B cell (primary cell): Measurements from ENCODE around the gene USP7. TPM values are rescaled to one million over a fixed set of nuclear protein-coding genes. Genes with fewer than 3 reads are reported as not detected.

Experiments used
- ATAC-seq: fragments of 200-7000 bp; cut with Tn5 transposase; one replicate; pipeline ENCODE4 v1.10.0; 2021; ENCODE audit warnings: low read depth, mild to moderate bottlenecking, moderate number of reproducible peaks, moderate library complexity
- CTCF ChIA-PET: fragments of 350-600 bp; sonication (Branson Sonifier 250); formaldehyde crosslinking; loops from one replicate; lab custom pipeline; 2021; ENCODE audit warnings: antibody characterized with exemption, inconsistent platforms; lab: Charles Lee
- POLR2A ChIA-PET: fragments of 350-600 bp; sonication (Branson Sonifier 250); formaldehyde crosslinking; loops from one replicate; lab custom pipeline; 2021; ENCODE audit warnings: antibody characterized with exemption; lab: Charles Lee
- DNase-seq: peaks from one replicate; pipeline ENCODE4 v3.0.0; 2013
- H2AFZ ChIP-seq: 2 replicates; pipeline ENCODE4 v1.6.1; 2012; ENCODE audit warnings: mild to moderate bottlenecking, low read depth, low read length; ENCODE audit not compliant: insufficient read depth, poor library complexity, severe bottlenecking
- H3K27ac ChIP-seq, 2 donors: 1 replicate in 1 of 2; 2 replicates in 1 of 2; pipeline ENCODE4 v1.5.1; 2012 to 2013; ENCODE audit warnings: low read length in 2 of 2, mild to moderate bottlenecking in 2 of 2, moderate library complexity in 1 of 2
- H3K27me3 ChIP-seq, 4 experiments: fragments of 200-600 bp in 1 of 4; sonication (generic) in 1 of 4; replicated peaks in 1 of 4; 1 replicate in 2 of 4; 2 replicates in 2 of 4; pipeline versions ENCODE4 v1.6.1 to v1.7.0; 2013 to 2016; ENCODE audit warnings: low read length in 3 of 4, mild to moderate bottlenecking in 2 of 4, mixed read lengths in 1 of 4, moderate library complexity in 1 of 4; ENCODE audit not compliant: insufficient read depth in 4 of 4, control insufficient read depth in 3 of 4; ENCODE audit errors: control extremely low read depth in 1 of 4
- H3K36me3 ChIP-seq, 2 experiments: replicated peaks in 1 of 2; 1 replicate in 1 of 2; 2 replicates in 1 of 2; pipeline versions ENCODE4 v1.6.1 to v1.7.1; 2013; ENCODE audit warnings: low read length in 1 of 2; ENCODE audit not compliant: insufficient read depth in 2 of 2, control insufficient read depth in 1 of 2; ENCODE audit errors: control extremely low read depth in 1 of 2, extremely low read depth in 1 of 2
- H3K4me1 ChIP-seq, 2 donors: fragments of 200-600 bp in 1 of 2; sonication (generic) in 1 of 2; 1 replicate in 1 of 2; 2 replicates in 1 of 2; pipeline versions ENCODE4 v1.5.1 to v1.6.1; 2013 to 2017; ENCODE audit warnings: low read length in 2 of 2; ENCODE audit not compliant: control insufficient read depth in 2 of 2, insufficient read depth in 2 of 2
- H3K4me2 ChIP-seq: replicated peaks from 2 replicates; pipeline ENCODE3; 2012; ENCODE audit warnings: mild to moderate bottlenecking, low read depth, low read length; ENCODE audit not compliant: poor library complexity, severe bottlenecking
- H3K4me3 ChIP-seq, 5 experiments: fragments of 200-600 bp in 1 of 5; sonication (generic) in 1 of 5; 1 replicate in 3 of 5; 2 replicates in 2 of 5; pipeline versions ENCODE4 v1.5.1 to v1.7.0; 2011 to 2016; ENCODE audit warnings: low read length in 4 of 5, mild to moderate bottlenecking in 4 of 5, low read depth in 2 of 5, control low read depth in 1 of 5, moderate library complexity in 1 of 5; ENCODE audit not compliant: insufficient read depth in 1 of 5; ENCODE audit errors: control extremely low read depth in 1 of 5, extremely low read depth in 1 of 5
- H3K79me2 ChIP-seq: fragments of 200-600 bp; sonication (generic); one replicate; pipeline ENCODE4 v1.6.0; 2016; ENCODE audit warnings: low read length; ENCODE audit not compliant: control insufficient read depth, insufficient read depth
- H3K9ac ChIP-seq: fragments of 200-600 bp; sonication (generic); 2 replicates; pipeline ENCODE4 v1.6.1; 2017; ENCODE audit warnings: mild to moderate bottlenecking, low read length, moderate library complexity
- H3K9me3 ChIP-seq, 3 donors: one replicate each; pipeline versions ENCODE4 v1.6.1 to v1.7.1; 2013; ENCODE audit warnings: low read length in 2 of 3; ENCODE audit not compliant: control insufficient read depth in 2 of 3, insufficient read depth in 1 of 3; ENCODE audit errors: control extremely low read depth in 1 of 3
- H4K20me1 ChIP-seq: 2 replicates; pipeline ENCODE4 v1.6.0; 2012; ENCODE audit warnings: mild to moderate bottlenecking, low read length; ENCODE audit not compliant: insufficient read depth, control insufficient read depth, poor library complexity, severe bottlenecking
- H3K27ac Mint-ChIP-seq: one replicate; pipeline ENCODE4 v1.8.0; 2021; ENCODE audit warnings: mixed read lengths
- H3K27me3 Mint-ChIP-seq: one replicate; pipeline ENCODE4 v1.8.0; 2021; ENCODE audit warnings: mixed read lengths
- H3K4me1 Mint-ChIP-seq: one replicate; pipeline ENCODE4 v1.8.0; 2021; ENCODE audit warnings: mixed read lengths
- H3K4me3 Mint-ChIP-seq: one replicate; pipeline ENCODE4 v1.8.0; 2021; ENCODE audit warnings: mixed read lengths
- H3K9me3 Mint-ChIP-seq: one replicate; pipeline ENCODE4 v1.8.0; 2022; ENCODE audit warnings: mixed read lengths; ENCODE audit not compliant: insufficient read depth
- EZH2 ChIP-seq: IDR thresholded peaks from 2 replicates; pipeline ENCODE4 v1.6.1; 2012; ENCODE audit warnings: borderline replicate concordance, low read depth, mild to moderate bottlenecking, moderate library complexity, low read length; ENCODE audit not compliant: insufficient read depth, poor library complexity, severe bottlenecking
- WGBS: methylation state at CpG from one replicate; pipeline ENCODE4 v1.1.5; 2013; ENCODE audit warnings: missing lambda C conversion rate; ENCODE audit not compliant: insufficient coverage; 5-methylcytosine and 5-hydroxymethylcytosine counted together
- intact Hi-C: fragments of 100-400 bp; cut with micrococcal nuclease; formaldehyde crosslinking; loops from one replicate; pipeline ENCODE4 v1.10.0; 2022
- polyA plus RNA-seq: library from polyadenylated mRNA; depleted of rRNA; stranded (reverse); fragments of >200 nt; gene quantifications from 2 replicates; pipeline ENCODE4 v1.2.3, GENCODE V29; 2012
- total RNA-seq, 2 donors: library from RNA; stranded (reverse); fragments of 120-200 nt in 1 of 2; gene quantifications; 1 replicate in 1 of 2; 2 replicates in 1 of 2; pipeline versions ENCODE4 v1.2.3 to v1.2.4, GENCODE V29; 2013 to 2022
- TF ChIP-seq, protein P1 (sequence below): fragments of 200-600 bp; IDR thresholded peaks from one replicate; pipeline ENCODE4 v1.8.0; 2022; ENCODE audit warnings: antibody characterized with exemption, mild to moderate bottlenecking

The USP7 gene
- total and polyA plus RNA-seq, 2 donors (not counting 1 experiment from before 2014, with no cell fraction given) = 27.4 to 223 TPM

DNA sequence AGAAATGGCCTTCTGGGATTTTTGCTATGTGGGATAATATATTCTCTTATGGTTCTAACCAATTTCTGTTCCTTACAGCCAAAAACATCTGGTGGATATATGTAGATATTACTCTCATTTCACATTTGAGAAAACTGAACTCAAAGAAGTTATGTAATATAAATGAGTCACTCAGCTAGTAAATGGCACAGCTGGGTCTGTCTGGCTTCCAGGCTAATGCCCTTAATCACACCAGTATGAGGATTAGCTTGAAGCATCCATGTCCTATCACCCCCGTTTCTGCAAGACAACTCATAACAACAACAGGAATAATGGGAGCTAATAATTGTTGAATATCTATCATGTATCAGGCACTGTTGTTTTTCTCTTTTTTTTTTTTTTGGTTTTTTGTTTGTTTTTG, 34.4 kb upstream of the USP7 start:
- intact Hi-C loops = no loop called here
- CTCF ChIA-PET = no interaction called here
- no CpG with 5 or more reads among the region's 1 CpG for WGBS

DNA sequence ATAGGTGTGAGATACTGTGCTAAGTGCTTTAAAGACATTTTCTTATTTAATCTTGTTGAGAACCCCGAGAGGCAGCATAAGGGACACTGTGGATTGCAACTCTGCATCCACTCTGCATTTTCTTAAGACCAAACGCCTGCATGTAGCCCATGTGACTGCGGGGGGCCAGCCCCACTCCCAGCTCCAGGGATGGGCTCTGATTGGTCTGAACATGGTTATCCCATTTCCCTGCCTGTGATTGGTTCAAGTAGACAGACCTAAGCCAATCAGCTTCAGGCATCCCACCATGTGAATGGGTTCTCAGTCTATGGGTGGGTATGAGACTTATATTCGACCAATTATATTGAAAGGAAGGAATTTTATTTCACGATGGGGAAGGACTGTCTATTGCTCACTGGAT, 33.2 kb upstream of the USP7 start:
- H3K36me3 ChIP-seq = no peaks in the 10 kb centered on the region
- ATAC-seq = no peak
- no peaks in the 10 kb centered on the region for H3K27me3 ChIP-seq
- no peak overlapping the region for H3K27ac Mint-ChIP-seq
- H3K4me1 Mint-ChIP-seq = no peaks in the 10 kb centered on the region
- H4K20me1 ChIP-seq = no peaks in the 10 kb centered on the region
- ChIA-PET POLR2A (interaction anchor here (0.7 kb wide), 1 partner anchor 376 kb away, joined by 3 read pairs; no protein-coding TSS in a partner anchor), CTCF (interaction anchor here (1.5 kb wide), 1 partner anchor 13 kb away, joined by 4 read pairs; no protein-coding TSS in a partner anchor)
- DNase-seq = no peak
- TF ChIP-seq, protein P1, sequence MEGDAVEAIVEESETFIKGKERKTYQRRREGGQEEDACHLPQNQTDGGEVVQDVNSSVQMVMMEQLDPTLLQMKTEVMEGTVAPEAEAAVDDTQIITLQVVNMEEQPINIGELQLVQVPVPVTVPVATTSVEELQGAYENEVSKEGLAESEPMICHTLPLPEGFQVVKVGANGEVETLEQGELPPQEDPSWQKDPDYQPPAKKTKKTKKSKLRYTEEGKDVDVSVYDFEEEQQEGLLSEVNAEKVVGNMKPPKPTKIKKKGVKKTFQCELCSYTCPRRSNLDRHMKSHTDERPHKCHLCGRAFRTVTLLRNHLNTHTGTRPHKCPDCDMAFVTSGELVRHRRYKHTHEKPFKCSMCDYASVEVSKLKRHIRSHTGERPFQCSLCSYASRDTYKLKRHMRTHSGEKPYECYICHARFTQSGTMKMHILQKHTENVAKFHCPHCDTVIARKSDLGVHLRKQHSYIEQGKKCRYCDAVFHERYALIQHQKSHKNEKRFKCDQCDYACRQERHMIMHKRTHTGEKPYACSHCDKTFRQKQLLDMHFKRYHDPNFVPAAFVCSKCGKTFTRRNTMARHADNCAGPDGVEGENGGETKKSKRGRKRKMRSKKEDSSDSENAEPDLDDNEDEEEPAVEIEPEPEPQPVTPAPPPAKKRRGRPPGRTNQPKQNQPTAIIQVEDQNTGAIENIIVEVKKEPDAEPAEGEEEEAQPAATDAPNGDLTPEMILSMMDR = no peak
- no peak for TF ChIP-seq EZH2
- H3K9ac ChIP-seq = no peak overlapping the region
- H3K4me3 Mint-ChIP-seq = no peak overlapping the region
- H2AFZ ChIP-seq = no peak overlapping the region
- WGBS = 73% methylated on average over 2 of the region's 5 CpGs
- H3K79me2 ChIP-seq = no peaks in the 10 kb centered on the region
- no peaks in the 10 kb centered on the region for H3K9me3 ChIP-seq
- no peak overlapping the region for H3K27ac ChIP-seq
- intact Hi-C loops = no loop called here
- H3K4me3 ChIP-seq = no peak overlapping the region
- H3K27me3 Mint-ChIP-seq = no peaks in the 10 kb centered on the region
- H3K4me2 ChIP-seq = no peak overlapping the region
- no peaks in the 10 kb centered on the region for H3K4me1 ChIP-seq
- no peaks in the 10 kb centered on the region for H3K9me3 Mint-ChIP-seq

More for the DNA sequence above, 34.4 kb upstream of the USP7 start:
- ATAC-seq = no peak
- Mint-ChIP-seq H3K27me3 (no peaks in the 10 kb centered on the region), H3K27ac (no peak overlapping the region), H3K9me3 (no peaks in the 10 kb centered on the region), H3K4me1 (no peaks in the 10 kb centered on the region), H3K4me3 (no peak overlapping the region)
- no peak overlapping the region for H3K4me2 ChIP-seq
- H3K9me3 ChIP-seq = no peaks in the 10 kb centered on the region
- H3K79me2 ChIP-seq = no peaks in the 10 kb centered on the region
- H3K27ac ChIP-seq = no peak overlapping the region
- POLR2A ChIA-PET = no interaction called here
- no peak overlapping the region for H2AFZ ChIP-seq
- no peak overlapping the region for H3K4me3 ChIP-seq
- no peaks in the 10 kb centered on the region for H3K36me3 ChIP-seq
- no peak overlapping the region for H3K9ac ChIP-seq
- TF ChIP-seq EZH2 = no peak
- TF ChIP-seq, protein P1 = no peak
- H3K27me3 ChIP-seq = no peaks in the 10 kb centered on the region
- no peaks in the 10 kb centered on the region for H3K4me1 ChIP-seq
- no peak for DNase-seq
- no peaks in the 10 kb centered on the region for H4K20me1 ChIP-seq
